DMS153 treated with DMSO at 0.1 percent for 48 hours (cell line): ENCODE measurements around the gene SPATA25.
"Not testable (repeated sequence)": the region's sequence is repeated elsewhere in the genome, so short reads cannot be mapped to it uniquely, and the experiment has no call there.

Source experiments
- DNase-seq: peaks from one replicate; lab custom pipeline; 2025; ENCODE audit not compliant: unreplicated experiment; lab: John Stamatoyannopoulos, UW

Gene SPATA25

GRCh38 chr20:45894797-45895196 is 7.4 kb upstream of the SPATA25 start:
- no peak for DNase-seq

DNA sequence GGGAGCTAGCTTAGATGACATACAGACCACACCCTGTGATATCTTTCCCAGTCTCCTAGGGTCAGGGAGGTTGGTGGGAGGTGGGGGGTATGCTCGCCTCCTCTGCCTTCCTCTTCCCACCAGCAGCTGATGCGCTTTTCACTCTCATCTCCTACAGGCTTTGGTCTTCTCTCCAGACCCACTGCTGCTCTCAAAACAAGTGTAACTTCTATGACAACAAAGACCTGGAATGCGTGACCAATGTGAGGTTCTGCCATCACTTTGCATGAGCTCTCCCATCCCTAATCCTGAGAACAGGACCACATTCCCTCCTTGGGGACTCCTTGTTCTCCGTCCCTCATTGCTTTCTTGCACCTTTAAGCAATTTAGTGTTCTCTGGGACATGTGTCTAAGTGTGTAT is 6.4 kb upstream of the SPATA25 start:
- DNase-seq: no peak

- no peak for DNase-seq
Observed at GRCh38 chr20:45892828-45893500, 5.5 kb upstream of the SPATA25 start.

- DNase-seq: no peak
Observed at GRCh38 chr20:45892049-45892825, 4.8 kb upstream of the SPATA25 start.

DNA sequence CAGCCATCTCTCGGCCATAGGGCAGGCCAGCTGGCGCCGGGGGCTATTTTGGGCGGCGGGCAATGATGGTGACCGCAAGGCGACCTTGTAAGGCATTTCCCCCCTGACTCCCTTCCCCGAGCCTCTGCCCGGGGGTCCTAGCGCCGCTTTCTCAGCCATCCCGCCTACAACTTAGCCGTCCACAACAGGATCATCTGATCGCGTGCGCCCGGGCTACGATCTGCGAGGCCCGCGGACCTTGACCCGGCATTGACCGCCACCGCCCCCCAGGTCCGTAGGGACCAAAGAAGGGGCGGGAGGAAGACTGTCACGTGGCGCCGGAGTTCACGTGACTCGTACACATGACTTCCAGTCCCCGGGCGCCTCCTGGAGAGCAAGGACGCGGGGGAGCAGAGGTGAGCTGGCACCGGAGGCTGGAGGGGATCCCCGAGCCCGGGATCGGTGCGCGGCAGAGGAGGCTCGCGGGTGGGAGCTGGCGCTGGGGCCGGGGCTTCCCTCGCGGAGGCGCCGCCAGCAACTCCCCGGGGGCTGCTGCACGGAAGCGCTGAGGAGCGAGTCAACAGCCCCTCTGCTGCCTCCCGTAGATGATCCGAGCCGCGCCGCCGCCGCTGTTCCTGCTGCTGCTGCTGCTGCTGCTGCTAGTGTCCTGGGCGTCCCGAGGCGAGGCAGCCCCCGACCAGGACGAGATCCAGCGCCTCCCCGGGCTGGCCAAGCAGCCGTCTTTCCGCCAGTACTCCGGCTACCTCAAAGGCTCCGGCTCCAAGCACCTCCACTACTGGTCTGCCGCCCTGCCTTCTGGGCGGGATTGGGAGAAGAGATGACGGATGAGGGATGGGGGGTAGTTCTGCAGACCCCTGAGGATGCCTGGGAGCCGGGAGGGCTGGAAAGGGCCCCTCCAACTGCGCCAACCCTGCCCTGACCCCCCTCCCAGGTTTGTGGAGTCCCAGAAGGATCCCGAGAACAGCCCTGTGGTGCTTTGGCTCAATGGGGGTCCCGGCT is 3.9 kb upstream of the SPATA25 start, which contains the start of the genes CTSA and NEURL2:
Gene CTSA (plus strand): TSS at position 351 of the 999 bp plus-strand sequence. CDS start 234 bp downstream, at position 585.
Gene NEURL2 (minus strand): TSS at position 224 of the 999 bp plus-strand sequence. CDS start 217 bp downstream, at position 7.
- DNase-seq: peak; percentile 72

- peak; percentile 44 for DNase-seq
Observed at GRCh38 chr20:45890077-45890984, 2.9 kb upstream of the SPATA25 start.

DNA sequence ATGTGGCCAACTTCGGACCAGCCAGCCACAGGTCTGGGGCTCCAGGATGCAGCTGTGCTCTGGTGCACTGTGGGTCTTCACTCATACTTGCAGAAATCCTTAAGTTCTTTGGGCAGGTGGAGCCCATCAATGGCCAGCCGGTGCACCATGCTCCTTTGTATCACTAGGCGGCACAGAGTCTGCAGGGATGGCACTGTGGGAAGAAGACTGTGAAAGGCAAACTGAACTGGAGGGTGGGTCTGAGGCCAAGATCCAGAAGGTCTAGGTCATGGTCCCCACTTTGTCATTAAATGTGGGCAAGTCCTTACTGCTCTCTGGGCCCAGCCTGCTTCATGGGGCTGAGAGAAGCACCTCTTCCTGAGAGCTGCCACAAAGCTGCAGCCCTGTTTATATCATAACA is 1.3 kb upstream of the SPATA25 start:
- no peak for DNase-seq

GRCh38 chr20:45886590-45887345 is 654 bp downstream of the SPATA25 start:
- DNase-seq: no peak

DNA sequence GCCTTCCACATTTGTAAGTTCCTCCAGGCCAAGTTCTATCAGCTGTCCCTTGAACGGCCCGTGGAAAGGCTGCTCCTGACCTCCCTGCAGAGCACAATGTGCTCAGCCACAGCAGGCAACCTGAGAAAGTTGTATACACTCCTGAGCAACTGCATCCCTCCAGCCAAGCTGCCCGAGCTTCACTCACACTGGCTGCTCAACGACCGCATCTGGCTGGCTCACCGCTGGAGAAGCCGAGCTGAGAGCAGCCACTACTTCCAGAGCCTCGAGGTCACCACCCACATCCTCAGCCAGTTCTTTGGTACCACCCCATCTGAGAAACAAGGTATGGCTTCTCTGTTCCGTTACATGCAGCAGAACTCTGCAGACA is 4.3 kb downstream of the SPATA25 start:
- no peak for DNase-seq

DNA sequence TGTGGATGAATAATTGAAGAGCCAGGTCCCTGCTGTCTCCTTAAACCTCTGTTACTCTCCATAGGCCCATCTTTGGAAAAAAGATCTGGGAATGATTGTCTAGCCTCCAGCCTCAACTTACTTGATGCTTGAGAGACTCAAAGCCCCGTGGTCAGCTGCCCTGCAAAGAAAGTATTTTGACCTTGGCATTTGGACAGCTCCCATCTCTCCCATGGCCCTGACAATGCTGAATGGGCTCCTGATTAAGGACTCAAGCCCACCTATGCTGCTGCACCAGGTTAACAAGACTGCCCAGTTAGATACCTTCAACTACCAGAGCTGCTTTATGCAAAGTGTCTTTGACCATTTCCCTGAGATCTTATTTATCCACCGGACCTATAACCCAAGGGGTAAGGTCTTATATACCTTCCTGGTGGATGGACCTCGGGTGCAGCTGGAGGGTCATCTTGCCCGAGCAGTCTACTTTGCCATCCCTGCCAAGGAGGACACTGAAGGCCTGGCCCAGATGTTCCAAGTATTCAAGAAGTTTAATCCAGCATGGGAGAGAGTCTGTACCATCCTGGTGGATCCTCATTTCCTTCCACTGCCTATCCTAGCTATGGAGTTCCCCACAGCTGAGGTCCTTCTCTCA is 4.8 kb downstream of the SPATA25 start:
- DNase-seq: no peak

DNA sequence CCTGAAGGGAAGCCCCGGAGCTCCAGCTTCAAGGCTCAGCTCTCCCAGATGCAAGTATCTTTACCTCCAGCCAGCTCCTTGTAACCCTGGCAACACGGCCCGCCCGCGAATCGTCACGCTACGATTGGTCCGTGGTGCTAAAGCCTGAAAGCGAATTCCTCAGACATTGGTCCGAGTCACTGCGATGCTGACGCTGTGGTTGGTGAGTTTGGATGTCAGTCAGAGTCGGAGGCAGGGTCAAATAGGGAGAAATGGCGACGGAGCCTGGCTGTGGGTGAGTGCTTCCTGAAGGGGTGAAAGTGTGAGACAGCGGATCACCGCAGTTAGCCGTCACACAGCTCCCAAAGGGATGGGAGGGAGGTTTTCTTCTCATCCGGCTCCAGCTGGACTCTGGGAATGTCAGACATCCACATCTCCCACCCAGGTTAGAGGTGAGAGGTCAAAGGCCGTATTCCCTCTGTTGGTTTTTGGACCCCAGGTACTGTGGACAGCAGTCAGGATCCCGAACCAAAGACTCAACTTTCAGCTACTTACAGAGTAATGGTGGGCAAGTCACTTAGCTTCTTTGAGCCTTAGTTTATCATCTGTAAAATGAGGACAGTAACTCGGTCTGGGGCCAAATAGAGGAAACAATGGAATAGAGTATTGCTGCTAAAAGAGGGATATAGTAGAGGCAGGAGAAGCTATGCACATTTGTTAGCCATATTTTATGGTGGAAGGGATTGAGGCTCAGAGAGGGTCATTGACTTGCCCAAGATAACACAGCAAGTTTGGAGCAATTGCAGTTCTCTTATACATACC is 6.2 kb downstream of the SPATA25 start, which contains the start of gene ZSWIM1:
Gene ZSWIM1 (plus strand): TSS at position 240 of the 801 bp plus-strand sequence. CDS start 1,366 bp downstream, outside the sequence.
- DNase-seq: peak; percentile 96

DNA sequence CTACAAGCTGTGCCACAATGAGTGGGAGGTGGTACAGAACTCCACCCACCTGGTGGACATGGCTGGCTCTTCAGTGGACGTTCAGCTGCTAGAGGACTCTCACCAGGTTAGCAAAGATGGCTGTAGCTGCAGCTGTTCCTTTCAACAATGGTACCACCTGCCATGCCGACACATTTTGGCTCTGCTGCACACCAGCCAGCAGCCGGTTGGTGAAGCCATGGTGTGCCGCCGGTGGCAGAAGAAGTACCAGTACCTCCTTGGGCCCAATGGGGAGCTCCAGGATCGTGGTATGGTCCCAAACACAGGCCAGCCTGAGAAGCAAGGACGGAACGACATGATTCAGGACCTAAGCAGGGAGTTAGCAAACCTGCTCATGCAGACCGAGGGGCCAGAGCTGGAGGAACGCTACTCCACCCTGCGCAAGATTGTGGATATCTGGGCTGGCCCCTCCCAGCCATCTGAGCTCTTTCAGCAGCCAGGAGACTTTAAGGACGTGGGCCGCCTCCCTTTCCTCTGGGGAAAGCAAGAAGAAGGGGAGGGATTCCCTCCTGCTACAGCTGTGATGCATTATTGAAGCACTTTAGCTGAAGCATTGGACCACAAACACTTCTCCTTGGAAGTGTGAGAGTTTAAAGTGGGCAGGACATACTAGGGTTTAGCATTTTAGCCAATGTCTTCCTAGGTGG is 9.2 kb downstream of the SPATA25 start:
- no peak for DNase-seq

DNA sequence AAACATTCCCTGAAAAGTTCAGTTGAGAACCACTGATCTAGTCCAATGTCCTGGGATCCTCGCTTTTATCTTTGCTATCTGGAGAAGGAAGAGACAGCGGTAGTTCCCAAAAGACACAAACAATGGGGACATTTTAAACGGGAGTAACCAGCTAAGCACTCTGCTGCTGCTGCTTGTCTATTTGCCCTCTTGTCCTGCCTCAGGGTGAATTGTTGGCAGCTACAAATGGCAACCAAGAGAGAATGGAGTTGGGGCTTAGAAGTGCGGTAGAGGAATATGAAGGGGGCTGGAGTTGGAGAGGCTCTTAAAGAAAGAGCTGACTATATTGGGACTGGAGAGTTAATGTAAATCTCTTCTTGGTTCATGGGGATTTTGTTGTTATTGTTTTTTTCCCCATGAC is 12.8 kb downstream of the SPATA25 start:
- DNase-seq: no peak

DNA sequence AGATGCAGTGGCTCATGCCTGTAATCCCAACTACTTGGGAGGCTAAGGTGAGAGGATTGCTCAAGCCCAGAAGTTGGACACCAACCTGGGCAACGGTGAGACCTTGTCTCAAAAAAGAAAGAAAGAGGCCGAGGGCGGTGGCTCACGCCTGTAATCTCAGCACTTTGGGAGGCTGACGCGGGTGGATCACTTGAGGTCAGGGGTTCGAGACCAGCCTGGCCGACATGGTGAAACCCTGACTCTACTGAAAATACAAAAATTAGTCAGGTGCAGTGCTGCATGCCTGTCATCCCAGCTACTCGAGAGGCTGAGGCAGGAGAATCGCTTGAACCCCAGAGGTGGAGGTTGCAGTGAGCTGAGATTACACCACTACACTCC is 13.3 kb downstream of the SPATA25 start:
- not testable (repeated sequence) for DNase-seq

DNA sequence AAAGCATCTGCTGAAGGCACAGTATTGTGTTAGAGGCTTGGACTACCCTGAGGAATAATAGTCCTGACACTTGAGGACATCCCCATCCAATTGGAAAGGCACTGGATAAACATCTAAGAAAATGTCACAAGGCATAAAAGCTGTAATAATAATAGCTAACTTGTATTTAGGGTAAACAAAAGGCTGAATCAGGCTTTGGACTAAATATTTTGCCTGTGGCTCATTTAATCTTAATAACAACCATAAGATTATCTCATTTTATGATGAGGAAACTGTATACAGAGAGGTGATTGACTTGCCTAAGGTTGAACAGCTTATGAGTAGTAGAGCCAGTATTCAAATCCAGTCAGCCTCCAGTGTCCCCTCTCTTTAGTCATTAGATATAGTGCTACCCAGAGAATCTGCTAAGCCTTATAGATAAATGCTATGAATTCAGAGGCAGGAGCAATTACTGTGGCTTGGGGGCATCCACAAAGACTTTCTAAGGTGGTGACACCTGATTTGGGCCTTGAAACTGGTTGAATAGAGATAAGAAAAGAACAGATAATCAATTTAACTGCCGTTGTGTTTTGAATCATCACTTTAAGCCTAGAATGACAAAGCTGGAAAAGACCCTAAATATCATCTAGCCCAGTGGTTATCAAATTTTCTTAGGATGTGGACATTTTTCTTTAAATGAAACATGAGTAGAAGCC is 13.9 kb downstream of the SPATA25 start:
- no peak for DNase-seq

GRCh38 chr20:45872626-45873025 is 14.8 kb downstream of the SPATA25 start:
- no peak for DNase-seq

DNA sequence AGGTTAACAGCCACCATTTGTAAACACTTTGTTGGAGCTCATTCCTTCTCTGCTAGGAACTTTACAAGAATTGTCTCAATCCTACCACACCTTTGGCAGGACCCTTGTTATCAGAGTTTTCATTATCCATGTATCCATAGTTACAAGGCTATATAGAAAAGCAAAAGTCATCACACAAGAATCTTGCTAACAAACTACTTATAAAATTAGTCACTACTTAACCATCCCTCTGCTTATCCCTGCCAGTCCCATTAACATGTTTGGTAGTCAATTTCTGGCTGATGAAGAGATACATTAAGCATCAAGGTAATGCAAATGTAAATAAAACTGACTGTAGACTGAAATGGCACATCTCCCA is 19.6 kb downstream of the SPATA25 start:
- DNase-seq: no peak
